Endothelial cell of umbilical vein (primary cell): ENCODE data around the gene ITGA11. TPM values are rescaled to one million over a fixed set of nuclear protein-coding genes. Genes with fewer than 3 reads are reported as not detected.

ENCODE experiments used
- BruUV-seq: library from RNA; stranded (reverse); fragments of 400-500 nt; replicated peaks from 2 replicates; lab custom pipeline; 2021; lab: Mats Ljungman, UMichigan
- CTCF ChIA-PET: fragments of 300-600, 350-600 bp; sonication (Branson Sonifier 250); formaldehyde crosslinking; loops from one replicate; lab custom pipeline; 2021; ENCODE audit warnings: antibody characterized with exemption, inconsistent platforms; lab: Charles Lee
- POLR2A ChIA-PET: fragments of 300-600, 350-600 bp; sonication (Branson Sonifier 250); formaldehyde crosslinking; loops from one replicate; lab custom pipeline; 2021; ENCODE audit warnings: antibody characterized with exemption, inconsistent platforms; lab: Charles Lee
- DNase-seq: peaks from one replicate; pipeline ENCODE4 v3.0.0-alpha.2; 2011; ENCODE audit warnings: low read depth, low spot score
- FAIRE-seq: peaks from 2 replicates; lab custom pipeline; 2011; peaks lifted over from hg19 to GRCh38; lab: Jason Lieb, UNC
- H2AFZ ChIP-seq: 2 replicates; pipeline ENCODE4 v1.6.0; 2012; ENCODE audit warnings: low read depth, low read length, control low read depth, inconsistent platforms
- H3K27ac ChIP-seq: 2 replicates; pipeline ENCODE4 v1.5.1; 2011; ENCODE audit warnings: low read depth, mild to moderate bottlenecking, control low read depth, low read length, moderate library complexity; ENCODE audit not compliant: insufficient read depth
- H3K27me3 ChIP-seq, 2 experiments: 2 replicates each; pipeline versions ENCODE4 v1.6.0 to v1.6.1; 2011; ENCODE audit warnings: low read length in 2 of 2, mixed read lengths in 1 of 2; ENCODE audit not compliant: control insufficient read depth in 2 of 2, insufficient read depth in 2 of 2
- H3K36me3 ChIP-seq, 2 experiments: 2 replicates in 1 of 2; 3 replicates in 1 of 2; pipeline ENCODE4 v1.5.1; 2011; ENCODE audit warnings: low read length in 2 of 2, mild to moderate bottlenecking in 1 of 2, moderate library complexity in 1 of 2; ENCODE audit not compliant: control insufficient read depth in 2 of 2, insufficient read depth in 2 of 2; ENCODE audit errors: extremely low read depth in 1 of 2
- H3K4me1 ChIP-seq: 3 replicates; pipeline ENCODE4 v1.5.1; 2011; ENCODE audit warnings: mild to moderate bottlenecking, low read length; ENCODE audit not compliant: control insufficient read depth, insufficient read depth; ENCODE audit errors: extremely low read depth
- H3K4me2 ChIP-seq: 2 replicates; pipeline ENCODE4 v1.6.1; 2011; ENCODE audit warnings: low read length, control low read depth, mixed read lengths; ENCODE audit not compliant: insufficient read depth
- H3K4me3 ChIP-seq, 3 experiments: fragments of 200-600 bp in 1 of 3; sonication (generic), shearing (Covaris generic) in 1 of 3; replicated peaks in 1 of 3; 2 replicates each; pipeline ENCODE4 v1.5.1; 2011 to 2016; ENCODE audit warnings: control low read depth in 3 of 3, low read length in 3 of 3, mild to moderate bottlenecking in 2 of 3, inconsistent platforms in 1 of 3, low read depth in 1 of 3, moderate library complexity in 1 of 3; ENCODE audit not compliant: insufficient read depth in 1 of 3
- H3K79me2 ChIP-seq: 2 replicates; pipeline ENCODE4 v1.6.0; 2012; ENCODE audit warnings: low read length, inconsistent platforms; ENCODE audit not compliant: control insufficient read depth, insufficient read depth
- H3K9ac ChIP-seq: replicated peaks from 2 replicates; pipeline ENCODE3; 2011; ENCODE audit warnings: low read length, control low read depth; ENCODE audit not compliant: insufficient read depth; ENCODE audit errors: extremely low read depth
- H3K9me1 ChIP-seq: replicated peaks from 3 replicates; pipeline ENCODE4 v1.6.0; 2011; ENCODE audit warnings: mild to moderate bottlenecking, low read length; ENCODE audit not compliant: control insufficient read depth, insufficient read depth; ENCODE audit errors: extremely low read depth
- H3K9me3 ChIP-seq: replicated peaks from 2 replicates; pipeline ENCODE4 v1.5.1; 2012; ENCODE audit warnings: low read length, inconsistent platforms; ENCODE audit not compliant: control insufficient read depth, insufficient read depth
- H4K20me1 ChIP-seq: replicated peaks from 2 replicates; pipeline ENCODE3; 2011; ENCODE audit warnings: mild to moderate bottlenecking, low read length; ENCODE audit not compliant: control insufficient read depth, insufficient read depth; ENCODE audit errors: extremely low read depth
- CTCF ChIP-seq, 2 donors: IDR thresholded peaks; 1 replicate in 1 of 2; 2 replicates in 1 of 2; pipeline ENCODE4 v1.5.1; 2011; ENCODE audit warnings: low read length in 2 of 2, mild to moderate bottlenecking in 2 of 2, moderate library complexity in 2 of 2, control low read depth in 1 of 2, inconsistent platforms in 1 of 2, low read depth in 1 of 2; ENCODE audit not compliant: insufficient read depth in 1 of 2; ENCODE audit errors: extremely low read depth in 1 of 2
- EZH2 ChIP-seq: IDR thresholded peaks from 2 replicates; pipeline ENCODE4 v1.6.1; 2012; ENCODE audit warnings: borderline replicate concordance, low read depth, mild to moderate bottlenecking, moderate library complexity, low read length, inconsistent platforms; ENCODE audit not compliant: severe bottlenecking
- FOS ChIP-seq: IDR thresholded peaks from 2 replicates; pipeline ENCODE4 v1.6.1; 2011; ENCODE audit warnings: mild to moderate bottlenecking, low read length, moderate library complexity, borderline replicate concordance; ENCODE audit not compliant: insufficient read depth
- GATA2 ChIP-seq: IDR thresholded peaks from 2 replicates; pipeline ENCODE4 v1.7.0; 2011; ENCODE audit warnings: low read depth, mild to moderate bottlenecking, moderate library complexity, mixed read lengths, low read length; ENCODE audit not compliant: insufficient read length, insufficient read depth
- JUN ChIP-seq: IDR thresholded peaks from 2 replicates; pipeline ENCODE4 v1.6.1; 2011; ENCODE audit warnings: borderline replicate concordance, low read depth; ENCODE audit not compliant: insufficient read length, insufficient read depth
- MAX ChIP-seq: IDR thresholded peaks from 2 replicates; pipeline ENCODE4 v1.6.1; 2011; ENCODE audit not compliant: insufficient read depth, insufficient read length
- MYC ChIP-seq: IDR thresholded peaks from one replicate; pipeline ENCODE4 v1.6.1; 2011; ENCODE audit warnings: mild to moderate bottlenecking, low read depth, low read length
- POLR2A ChIP-seq: IDR thresholded peaks from 2 replicates; pipeline ENCODE4 v1.6.1; 2012; ENCODE audit warnings: low read depth, mild to moderate bottlenecking, control low read depth, low read length
- POLR2AphosphoS5 ChIP-seq: IDR thresholded peaks from 2 replicates; pipeline ENCODE4 v1.6.1; 2012; ENCODE audit warnings: low read depth, mild to moderate bottlenecking, control low read depth, low read length, moderate library complexity; ENCODE audit not compliant: insufficient read depth
- dilution Hi-C: fragments of 300-500 bp; cut with MboI; formaldehyde crosslinking; loops from one replicate; pipeline ENCODE4 v1.15.0; 2019; ENCODE audit warnings: low sequenced_read_pairs; ENCODE audit not compliant: extremely low pct_ligation_motif_present
- intact Hi-C: fragments of 100-400 bp; cut with micrococcal nuclease; formaldehyde crosslinking; loops from one replicate; pipeline ENCODE4 v1.10.0; 2022
- polyA plus RNA-seq, 4 experiments: library from polyadenylated mRNA; depleted of rRNA in 3 of 4; stranded (reverse) in 3 of 4; unstranded in 1 of 4; fragments of >200 nt; gene quantifications; 2 replicates each; pipeline versions ENCODE4 v1.2.1 to v1.2.3, GENCODE V29; 2011 to 2012; ENCODE audit warnings: missing spikeins in 1 of 4
- total RNA-seq: library from RNA; stranded (reverse); gene quantifications from 2 replicates; pipeline ENCODE4 v1.2.3, GENCODE V29; 2021

ITGA11 gene
- total and polyA plus RNA-seq, 2 donors (not counting 3 experiments of a cell fraction or from before 2014, with no cell fraction given), result 0.18 to 1.0 TPM

DNA sequence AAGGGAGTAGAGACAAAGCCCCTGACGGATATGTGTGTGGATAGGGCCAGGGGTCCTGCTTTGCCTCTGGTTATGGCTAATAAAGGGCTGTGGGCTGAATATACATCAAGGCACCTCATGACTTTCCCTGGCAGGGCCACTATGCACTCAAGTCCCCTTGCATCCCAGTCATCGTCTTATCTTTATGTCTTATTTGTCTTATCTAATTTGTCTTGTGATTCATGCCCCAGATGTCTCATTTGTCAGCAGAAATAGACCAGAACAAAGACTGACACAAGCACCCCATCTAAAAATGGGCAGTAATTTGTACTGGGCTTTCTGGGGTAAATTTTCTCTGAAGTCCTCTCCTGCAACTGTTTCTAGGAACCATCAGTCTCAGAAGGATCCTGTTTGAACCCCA lies 68.6 kb downstream of the ITGA11 start:
- no peaks in the 10 kb centered on the region for H3K36me3 ChIP-seq
- FAIRE-seq, result no peak
- H4K20me1 ChIP-seq, result no peaks in the 10 kb centered on the region
- DNase-seq, result no peak
- ChIA-PET CTCF (no interaction called here), POLR2A (no interaction called here)
- dilution Hi-C loops (no loop called here), intact Hi-C loops (no loop called here)
- no peaks in the 10 kb centered on the region for H3K9me3 ChIP-seq
- BruUV-seq, result no TSS peak
- no peaks in the 10 kb centered on the region for H3K9me1 ChIP-seq
- no peak overlapping the region for H3K4me2 ChIP-seq
- no peak overlapping the region for H3K4me3 ChIP-seq
- H3K9ac ChIP-seq, result no peak overlapping the region
- no peaks in the 10 kb centered on the region for H3K27me3 ChIP-seq
- H3K27ac ChIP-seq, result no peak overlapping the region
- H3K4me1 ChIP-seq, result peaks cover 41% of the 10 kb centered on the region
- TF ChIP-seq GATA2 (peak; percentile 57), MAX (no peak)
- no peak overlapping the region for H2AFZ ChIP-seq
- no peaks in the 10 kb centered on the region for H3K79me2 ChIP-seq

GRCh38 chr15:68362537-68363126 lies 69.3 kb downstream of the ITGA11 start:
- Histone ChIP-seq H3K36me3 (no peaks in the 10 kb centered on the region), H3K4me2 (no peak overlapping the region), H3K9me1 (no peaks in the 10 kb centered on the region), H3K4me3 (no peak overlapping the region), H3K9me3 (no peaks in the 10 kb centered on the region), H2AFZ (no peak overlapping the region), H3K9ac (no peak overlapping the region), H3K27ac (no peak overlapping the region), H3K79me2 (no peaks in the 10 kb centered on the region), H3K27me3 (no peaks in the 10 kb centered on the region), H3K4me1 (peaks cover 34% of the 10 kb centered on the region), H4K20me1 (no peaks in the 10 kb centered on the region)
- DNase-seq (no peak), FAIRE-seq (no peak)
- ChIA-PET POLR2A (no interaction called here), CTCF (interaction anchor here (0.7 to 2.3 kb wide), 3 partner anchors 11 to 56 kb away, joined by 3 to 12 read pairs (median 5); no protein-coding TSS in a partner anchor)
- no TSS peak for BruUV-seq
- dilution Hi-C loops, result no loop called here
- no peak for TF ChIP-seq GATA2
- TF ChIP-seq EZH2, result no peak
- no peak for TF ChIP-seq MAX
- no peak for TF ChIP-seq JUN
- TF ChIP-seq CTCF (IDR thresholded peaks at IDR 0.05; ENCODE audit: extremely low read depth in 1 of 2, insufficient read depth in 1 of 2, low read depth in 1 of 2, low read length in 2 of 2), result no peak
- TF ChIP-seq POLR2A, result no peak
- TF ChIP-seq FOS, result no peak
- TF ChIP-seq MYC, result no peak
- TF ChIP-seq POLR2AphosphoS5, result no peak
- intact Hi-C loops, result no loop called here
